CD4-positive, alpha-beta T cell treated with Interferon alpha-2 for 1 hour (primary cell): ENCODE data around the gene MICAL3.
"Not testable (repeated sequence)": the region's sequence is repeated elsewhere in the genome, so short reads cannot be mapped to it uniquely, and the experiment has no call there.

ENCODE experiments used
- DNase-seq, 2 donors: peaks; one replicate each; pipeline ENCODE4 v3.0.0-alpha.2; 2020 to 2022

MICAL3 gene

GRCh38 chr22:18024276-18024939, at the start of gene MICAL3:
Gene MICAL3 (minus strand): TSS chr22:18024561. CDS start chr22:17906812, 117,749 bp downstream.
- DNase-seq: peak; percentile 48 to 67

- not testable (repeated sequence) for DNase-seq
Measured at GRCh38 chr22:18073927-18074326, 49.6 kb upstream of the MICAL3 start.

GRCh38 chr22:18073467-18073866, 49.1 kb upstream of the MICAL3 start:
- no peak for DNase-seq

GRCh38 chr22:18071968-18072310, 47.6 kb upstream of the MICAL3 start:
- DNase-seq: no peak

- not testable (repeated sequence) for DNase-seq
Measured at GRCh38 chr22:18071307-18071967, 47.1 kb upstream of the MICAL3 start.

- DNase-seq: no peak
Measured at GRCh38 chr22:18070556-18071306, 46.4 kb upstream of the MICAL3 start.

GRCh38 chr22:18070041-18070440, 45.7 kb upstream of the MICAL3 start:
- no peak for DNase-seq

GRCh38 chr22:18069041-18069440, 44.7 kb upstream of the MICAL3 start:
- no peak for DNase-seq

- no peak for DNase-seq
Measured at GRCh38 chr22:18068381-18068988, 44.1 kb upstream of the MICAL3 start.

GRCh38 chr22:18067548-18068341, 43.4 kb upstream of the MICAL3 start:
- no peak for DNase-seq

- no peak for DNase-seq
Measured at GRCh38 chr22:18067121-18067520, 42.8 kb upstream of the MICAL3 start.

GRCh38 chr22:18066181-18066859, 42.0 kb upstream of the MICAL3 start:
- no peak for DNase-seq

GRCh38 chr22:18065256-18065655, 40.9 kb upstream of the MICAL3 start:
- DNase-seq: no peak

GRCh38 chr22:18064636-18065035, 40.3 kb upstream of the MICAL3 start:
- DNase-seq: no peak

GRCh38 chr22:18063715-18064114, 39.4 kb upstream of the MICAL3 start:
- not testable (repeated sequence) for DNase-seq

- DNase-seq: no peak
Measured at GRCh38 chr22:18063306-18063705, 38.9 kb upstream of the MICAL3 start.

- no peak for DNase-seq
Measured at GRCh38 chr22:18062421-18062820, 38.1 kb upstream of the MICAL3 start.

GRCh38 chr22:18060646-18061620, 36.6 kb upstream of the MICAL3 start:
- no peak for DNase-seq

GRCh38 chr22:18059991-18060390, 35.6 kb upstream of the MICAL3 start:
- DNase-seq: no peak

GRCh38 chr22:18059473-18059872, 35.1 kb upstream of the MICAL3 start:
- DNase-seq: no peak

- no peak for DNase-seq
Measured at GRCh38 chr22:18059094-18059417, 34.7 kb upstream of the MICAL3 start.
